ENCODE measurements around the gene NLRP10.

GRCh38 chr11:7931168-7931567 lies 34.1 kb downstream of the NLRP10 start, which contains the start of gene OR10A6:
- no peak for TF ChIP-seq NR2F6 (IDR thresholded peaks at IDR 0.05)
- no peak for TF ChIP-seq NR2F6 (CRISPR knock-in tag; IDR thresholded peaks at IDR 0.05)
- TF ChIP-seq, protein P1, sequence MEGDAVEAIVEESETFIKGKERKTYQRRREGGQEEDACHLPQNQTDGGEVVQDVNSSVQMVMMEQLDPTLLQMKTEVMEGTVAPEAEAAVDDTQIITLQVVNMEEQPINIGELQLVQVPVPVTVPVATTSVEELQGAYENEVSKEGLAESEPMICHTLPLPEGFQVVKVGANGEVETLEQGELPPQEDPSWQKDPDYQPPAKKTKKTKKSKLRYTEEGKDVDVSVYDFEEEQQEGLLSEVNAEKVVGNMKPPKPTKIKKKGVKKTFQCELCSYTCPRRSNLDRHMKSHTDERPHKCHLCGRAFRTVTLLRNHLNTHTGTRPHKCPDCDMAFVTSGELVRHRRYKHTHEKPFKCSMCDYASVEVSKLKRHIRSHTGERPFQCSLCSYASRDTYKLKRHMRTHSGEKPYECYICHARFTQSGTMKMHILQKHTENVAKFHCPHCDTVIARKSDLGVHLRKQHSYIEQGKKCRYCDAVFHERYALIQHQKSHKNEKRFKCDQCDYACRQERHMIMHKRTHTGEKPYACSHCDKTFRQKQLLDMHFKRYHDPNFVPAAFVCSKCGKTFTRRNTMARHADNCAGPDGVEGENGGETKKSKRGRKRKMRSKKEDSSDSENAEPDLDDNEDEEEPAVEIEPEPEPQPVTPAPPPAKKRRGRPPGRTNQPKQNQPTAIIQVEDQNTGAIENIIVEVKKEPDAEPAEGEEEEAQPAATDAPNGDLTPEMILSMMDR (CRISPR knock-in tag; IDR thresholded peaks at IDR 0.05): no peak
- no peak for TF ChIP-seq CERS6 (CRISPR knock-in tag; IDR thresholded peaks at IDR 0.05)
- TF ChIP-seq ZNF644 (CRISPR knock-in tag; IDR thresholded peaks at IDR 0.05; ENCODE audit: low read depth): no peak
- TF ChIP-seq ZNF782 (CRISPR knock-in tag; IDR thresholded peaks at IDR 0.05; ENCODE audit: borderline replicate concordance): no peak
- no peak for TF ChIP-seq CREB1 (IDR thresholded peaks at IDR 0.05)
- no peak for TF ChIP-seq CREB1 (CRISPR knock-in tag; IDR thresholded peaks at IDR 0.05)
- no peak for TF ChIP-seq THRA (CRISPR knock-in tag; IDR thresholded peaks at IDR 0.05; ENCODE audit: borderline replicate concordance)
